H1 (cell line): ENCODE measurements around the gene SLC27A6. TPM values are rescaled to one million over a fixed set of nuclear protein-coding genes. Genes with fewer than 3 reads are reported as not detected.

Experiments used
- JUN ChIP-seq: IDR thresholded peaks from 2 replicates; pipeline ENCODE4 v1.6.1; 2011; ENCODE audit warnings: low read depth, mild to moderate bottlenecking, improper control_type of control experiment, low read length
- ZNF274 ChIP-seq: IDR thresholded peaks from 2 replicates; pipeline ENCODE4 v1.7.0; 2012; ENCODE audit warnings: low read length, borderline replicate concordance; ENCODE audit errors: extremely low read depth
- polyA plus RNA-seq, 7 experiments: library from polyadenylated mRNA; depleted of rRNA in 3 of 7; stranded (reverse) in 5 of 7; unstranded in 2 of 7; fragments of >200 nt in 5 of 7; fragments of 200-250 nt in 2 of 7; gene quantifications; 1 replicate in 5 of 7; 2 replicates in 1 of 7; 4 replicates in 1 of 7; pipeline versions ENCODE4 v1.2.1 to v1.2.3, GENCODE V29; 2011 to 2013; ENCODE audit warnings: missing spikeins in 2 of 7, mixed read lengths in 2 of 7
- total RNA-seq: library from RNA; stranded (reverse); fragmentation: NEBNext Ultra II Directional; extraction: Animal tissue kit (Norgen Biotek cat#: 25700); gene quantifications from 2 replicates; pipeline ENCODE4 v1.2.1, GENCODE V29; 2021

Gene SLC27A6
- total and polyA plus RNA-seq, 2 of the 8 experiments (the other 6 are each of a cell fraction or from before 2014, with no cell fraction given), result 4.0 to 4.7 TPM

GRCh38 chr5:129079496-129079895, 114.2 kb downstream of the SLC27A6 start (continued):
- TF ChIP-seq JUN (no peak), ZNF274 (no peak)
